HEK293T (cell line): ENCODE measurements around the gene U2AF2.

ENCODE experiments used
- ARNT ChIP-seq: fragments of 450-650 bp; IDR thresholded peaks from 2 replicates; pipeline ENCODE4 v1.6.1; 2017; ENCODE audit warnings: mild to moderate bottlenecking
- BHLHE40 ChIP-seq: fragments of 450-650 bp; IDR thresholded peaks from 2 replicates; pipeline ENCODE4 v1.6.1; 2016; ENCODE audit warnings: mild to moderate bottlenecking, moderate library complexity, borderline replicate concordance
- CTBP1 ChIP-seq: fragments of 450-650 bp; IDR thresholded peaks from 2 replicates; pipeline ENCODE4 v1.6.1; 2016; ENCODE audit warnings: borderline replicate concordance
- ELF4 ChIP-seq: fragments of 450-650 bp; IDR thresholded peaks from 2 replicates; pipeline ENCODE4 v1.6.1; 2017; ENCODE audit warnings: antibody characterized with exemption
- FOXA1 ChIP-seq: fragments of 450-650 bp; IDR thresholded peaks from 2 replicates; pipeline ENCODE4 v1.6.1; 2016; ENCODE audit warnings: mild to moderate bottlenecking
- FOXK2 ChIP-seq: fragments of 450-650 bp; IDR thresholded peaks from 2 replicates; pipeline ENCODE4 v1.6.1; 2016; ENCODE audit warnings: mild to moderate bottlenecking
- FOXM1 ChIP-seq: fragments of 450-650 bp; IDR thresholded peaks from 2 replicates; pipeline ENCODE4 v1.6.1; 2017; ENCODE audit warnings: mild to moderate bottlenecking, borderline replicate concordance
- HDGF ChIP-seq: fragments of 450-650 bp; IDR thresholded peaks from 2 replicates; pipeline ENCODE4 v1.6.1; 2017; ENCODE audit warnings: antibody characterized with exemption, borderline replicate concordance
- L3MBTL2 ChIP-seq: fragments of 450-650 bp; conservative IDR thresholded peaks from 2 replicates; pipeline ENCODE4 v1.6.1; 2016; ENCODE audit warnings: mild to moderate bottlenecking
- SP1 ChIP-seq: fragments of 450-650 bp; IDR thresholded peaks from 2 replicates; pipeline ENCODE4 v1.6.1; 2017
- SUZ12 ChIP-seq: fragments of 450-650 bp; IDR thresholded peaks from 2 replicates; pipeline ENCODE4 v1.6.1; 2016; ENCODE audit warnings: mild to moderate bottlenecking
- TARDBP ChIP-seq: fragments of 450-650 bp; IDR thresholded peaks from 2 replicates; pipeline ENCODE4 v1.6.1; 2016
- ZNF384 ChIP-seq: fragments of 450-650 bp; IDR thresholded peaks from 2 replicates; pipeline ENCODE4 v1.6.1; 2016
- TF ChIP-seq, protein P1 (sequence below): fragments of 450-650 bp; IDR thresholded peaks from 2 replicates; pipeline ENCODE4 v1.6.1; 2016

DNA sequence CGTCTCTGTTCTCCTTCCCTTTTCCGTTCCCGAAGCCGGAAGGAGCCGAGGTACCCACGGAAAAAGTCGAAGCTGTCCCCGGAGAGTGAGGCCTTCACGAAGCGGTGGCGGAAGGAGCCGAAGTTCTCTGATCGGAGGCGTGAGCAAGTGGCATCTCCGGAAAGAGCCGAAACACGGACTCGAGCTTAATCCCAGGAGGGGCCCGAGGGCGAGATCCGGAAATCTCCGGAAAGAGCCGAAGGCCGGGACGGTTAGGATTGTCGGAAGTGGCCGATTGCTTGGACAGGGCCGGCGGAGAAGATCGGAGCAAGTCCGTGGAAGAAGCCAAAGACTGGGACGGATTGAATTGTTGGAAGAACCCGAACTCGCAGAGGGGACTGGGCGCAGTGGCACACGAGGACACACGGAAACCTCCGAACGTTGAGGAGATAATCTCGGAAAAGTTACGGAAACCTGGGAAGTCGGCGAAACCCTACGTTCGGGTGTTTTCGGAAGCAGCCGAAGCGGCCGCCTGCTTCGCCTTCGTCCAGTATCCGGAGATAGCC, 440 bp upstream of the U2AF2 start:
- TF ChIP-seq TARDBP (no peak), SUZ12 (no peak), BHLHE40 (no peak), L3MBTL2 (no peak), FOXA1 (no peak), SP1 (no peak), CTBP1 (no peak), HDGF (no peak), ZNF384 (no peak), FOXM1 (no peak), ELF4 (no peak), ARNT (no peak), FOXK2 (no peak)
- TF ChIP-seq, protein P1, sequence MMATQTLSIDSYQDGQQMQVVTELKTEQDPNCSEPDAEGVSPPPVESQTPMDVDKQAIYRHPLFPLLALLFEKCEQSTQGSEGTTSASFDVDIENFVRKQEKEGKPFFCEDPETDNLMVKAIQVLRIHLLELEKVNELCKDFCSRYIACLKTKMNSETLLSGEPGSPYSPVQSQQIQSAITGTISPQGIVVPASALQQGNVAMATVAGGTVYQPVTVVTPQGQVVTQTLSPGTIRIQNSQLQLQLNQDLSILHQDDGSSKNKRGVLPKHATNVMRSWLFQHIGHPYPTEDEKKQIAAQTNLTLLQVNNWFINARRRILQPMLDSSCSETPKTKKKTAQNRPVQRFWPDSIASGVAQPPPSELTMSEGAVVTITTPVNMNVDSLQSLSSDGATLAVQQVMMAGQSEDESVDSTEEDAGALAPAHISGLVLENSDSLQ = no peak
